A673 (cell line): ENCODE data around the gene KRTAP5-6.

Experiments used
- EZH2 ChIP-seq: fragments of 200-600 bp; sonication (generic); IDR thresholded peaks from 2 replicates; pipeline ENCODE4 v1.6.1; 2017; ENCODE audit warnings: borderline replicate concordance, low read depth, mild to moderate bottlenecking, mixed read lengths, antibody characterized with exemption, low read length; ENCODE audit not compliant: poor library complexity, severe bottlenecking
- TF ChIP-seq, protein P1 (sequence below): fragments of 300-800, 200-600 bp; sonication (generic); conservative IDR thresholded peaks from 2 replicates; pipeline ENCODE4 v1.5.1; 2017; ENCODE audit warnings: low read depth, mild to moderate bottlenecking, antibody characterized with exemption, low read length, moderate library complexity, mixed read lengths

DNA sequence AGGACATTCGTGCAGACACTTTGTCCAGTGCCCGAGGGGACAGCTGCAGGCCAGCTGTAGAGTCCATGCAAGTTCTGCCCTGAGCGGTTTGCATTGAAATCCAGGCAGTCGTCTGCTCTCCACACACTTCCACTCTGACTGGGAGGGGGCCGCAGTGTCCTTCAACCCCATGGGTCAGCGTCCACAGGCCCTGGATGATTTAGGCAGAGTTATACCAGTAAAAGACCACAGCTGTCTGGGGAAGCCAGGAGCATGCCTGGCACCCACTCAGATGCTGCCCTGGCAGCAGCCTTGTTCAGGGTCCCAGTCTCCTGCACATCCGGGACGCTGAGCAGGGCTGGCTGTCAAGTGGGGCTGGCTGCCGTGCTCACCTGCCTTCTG, 40.9 kb upstream of the KRTAP5-6 start:
- TF ChIP-seq, protein P1, sequence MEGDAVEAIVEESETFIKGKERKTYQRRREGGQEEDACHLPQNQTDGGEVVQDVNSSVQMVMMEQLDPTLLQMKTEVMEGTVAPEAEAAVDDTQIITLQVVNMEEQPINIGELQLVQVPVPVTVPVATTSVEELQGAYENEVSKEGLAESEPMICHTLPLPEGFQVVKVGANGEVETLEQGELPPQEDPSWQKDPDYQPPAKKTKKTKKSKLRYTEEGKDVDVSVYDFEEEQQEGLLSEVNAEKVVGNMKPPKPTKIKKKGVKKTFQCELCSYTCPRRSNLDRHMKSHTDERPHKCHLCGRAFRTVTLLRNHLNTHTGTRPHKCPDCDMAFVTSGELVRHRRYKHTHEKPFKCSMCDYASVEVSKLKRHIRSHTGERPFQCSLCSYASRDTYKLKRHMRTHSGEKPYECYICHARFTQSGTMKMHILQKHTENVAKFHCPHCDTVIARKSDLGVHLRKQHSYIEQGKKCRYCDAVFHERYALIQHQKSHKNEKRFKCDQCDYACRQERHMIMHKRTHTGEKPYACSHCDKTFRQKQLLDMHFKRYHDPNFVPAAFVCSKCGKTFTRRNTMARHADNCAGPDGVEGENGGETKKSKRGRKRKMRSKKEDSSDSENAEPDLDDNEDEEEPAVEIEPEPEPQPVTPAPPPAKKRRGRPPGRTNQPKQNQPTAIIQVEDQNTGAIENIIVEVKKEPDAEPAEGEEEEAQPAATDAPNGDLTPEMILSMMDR = no peak
- no peak for TF ChIP-seq EZH2
